Measurements from ENCODE around the gene SPPL3.

SPPL3 gene

DNA sequence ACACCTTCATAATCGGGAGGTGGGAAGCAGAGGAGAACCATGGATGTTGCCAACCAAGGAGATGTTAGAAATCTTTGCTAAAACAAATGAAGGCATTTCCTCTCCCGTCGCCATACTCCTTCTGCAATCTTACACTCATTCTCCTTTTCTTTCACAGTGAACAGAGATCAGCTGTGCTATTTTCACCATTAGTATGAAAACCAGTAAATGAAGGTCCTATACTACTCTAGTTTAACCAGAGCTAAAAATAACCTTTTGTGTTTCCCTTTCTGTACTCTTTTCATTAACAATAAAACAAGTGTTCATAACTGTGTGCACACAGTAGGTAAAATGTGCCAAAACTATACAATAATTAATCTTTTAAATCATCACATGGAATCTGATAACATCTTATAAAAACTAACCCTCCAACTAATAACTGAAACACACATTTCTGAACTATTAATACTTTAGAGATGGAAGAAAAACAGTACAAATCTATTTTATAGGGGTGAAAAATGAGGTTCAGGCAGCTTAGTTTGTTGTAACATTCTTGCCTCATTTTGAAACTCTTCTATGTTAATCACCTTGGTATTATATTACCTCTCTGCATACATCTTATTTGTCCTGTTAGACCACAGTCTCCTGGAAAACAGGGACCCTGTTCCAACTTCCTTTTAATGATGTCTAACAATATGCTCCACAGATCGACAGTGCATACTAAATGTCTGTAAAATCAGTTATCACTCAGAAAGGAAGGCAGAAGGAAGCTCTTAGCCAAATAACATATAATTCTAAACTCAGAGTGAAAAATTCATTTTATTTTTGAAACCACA is 69.5 kb downstream of the SPPL3 start:
- DNase-seq: no peak
- in situ Hi-C loops (cut with HindIII; ENCODE audit: low pct_ligation_motif_present, low pct_unique_long_range_greater_than_20kb, low sequenced_read_pairs): no loop called here

DNA sequence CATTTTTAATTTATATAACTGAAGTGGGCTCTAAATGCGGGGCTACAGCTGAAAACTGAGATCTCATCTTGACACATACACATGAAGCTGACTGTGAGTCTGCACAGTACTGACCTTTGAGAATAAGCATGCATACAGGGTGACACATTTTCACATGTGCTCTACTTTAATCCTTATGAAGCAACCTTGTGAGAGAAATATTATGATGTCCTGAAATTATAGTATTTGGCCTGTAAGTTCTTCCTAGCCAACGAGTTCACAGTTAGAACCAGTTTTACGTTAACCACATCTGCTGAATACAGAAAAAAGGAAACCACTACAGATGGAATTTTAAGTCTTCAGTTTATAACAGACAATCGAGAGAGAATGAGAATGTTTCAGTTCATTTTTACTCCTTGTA is 70.3 kb downstream of the SPPL3 start:
- no peak for DNase-seq
- in situ Hi-C loops (cut with HindIII; ENCODE audit: low pct_ligation_motif_present, low pct_unique_long_range_greater_than_20kb, low sequenced_read_pairs): no loop called here

DNA sequence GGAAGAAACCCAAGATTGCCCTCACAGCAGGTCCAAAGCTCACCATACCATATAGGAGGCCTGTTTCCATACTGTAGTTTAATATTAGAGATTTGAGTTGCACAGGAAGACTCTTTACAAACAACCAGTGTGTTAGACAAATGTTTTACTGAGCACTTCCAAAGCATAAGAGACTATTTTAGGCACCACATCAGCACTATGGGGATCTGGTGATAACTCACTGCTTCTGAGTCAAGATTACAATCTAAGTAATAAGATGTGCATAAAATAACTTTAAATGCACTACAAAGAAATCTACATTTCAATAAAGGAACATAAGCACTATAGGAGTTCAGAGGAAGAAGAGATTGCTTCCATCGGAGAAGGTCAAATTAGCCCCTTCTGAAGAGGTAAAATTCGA is 71.4 kb downstream of the SPPL3 start:
- in situ Hi-C loops (cut with HindIII; ENCODE audit: low pct_ligation_motif_present, low pct_unique_long_range_greater_than_20kb, low sequenced_read_pairs): no loop called here
- DNase-seq: no peak

DNA sequence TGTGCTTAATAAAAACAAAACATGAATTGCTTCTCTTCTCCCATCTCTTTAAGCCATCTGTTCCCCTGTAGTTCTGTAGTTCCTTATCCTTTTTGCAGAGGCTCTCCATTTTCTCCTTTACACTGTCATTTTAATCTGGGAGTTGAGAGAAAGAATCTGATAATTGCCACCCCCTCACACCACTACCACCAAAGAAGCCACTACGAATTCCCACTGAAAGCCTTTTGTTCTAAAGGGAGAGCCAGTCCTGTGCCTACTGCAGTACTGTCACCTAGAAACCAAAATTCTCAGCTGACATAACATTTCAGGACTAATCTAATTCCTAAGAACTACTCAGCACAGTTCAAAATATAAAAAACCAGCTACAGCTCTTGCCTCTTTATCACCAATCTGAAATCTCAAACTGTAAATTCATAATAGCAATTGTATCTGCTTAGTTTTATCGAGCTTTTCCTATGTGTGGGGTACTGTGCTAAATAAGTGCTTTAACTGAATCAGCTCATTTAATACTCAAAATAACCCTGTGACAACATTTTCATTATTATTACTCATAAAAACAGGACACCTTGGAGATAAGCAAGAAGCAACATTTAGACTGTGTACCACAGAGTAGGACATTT is 72.4 kb downstream of the SPPL3 start:
- in situ Hi-C loops (cut with HindIII; ENCODE audit: low pct_ligation_motif_present, low pct_unique_long_range_greater_than_20kb, low sequenced_read_pairs): no loop called here
- no peak for DNase-seq

DNA sequence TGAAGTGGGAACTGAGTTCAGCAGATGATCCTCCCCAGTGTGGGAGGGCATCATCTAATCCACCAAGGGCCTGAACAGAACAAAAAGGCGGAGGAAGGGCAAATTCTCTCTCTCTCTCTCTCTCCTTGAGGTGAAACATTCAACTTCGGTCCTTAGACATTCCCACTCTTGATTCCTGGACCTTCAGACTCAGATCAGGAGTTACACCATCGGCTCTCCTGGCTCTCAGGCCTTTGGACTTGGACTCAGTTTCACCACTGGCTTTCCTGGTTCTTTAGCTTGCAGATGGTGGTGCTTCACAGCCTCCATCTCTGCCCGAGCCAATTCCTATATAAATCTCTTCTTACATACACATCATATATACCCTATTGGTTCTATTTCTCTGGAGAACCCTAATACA is 73.2 kb downstream of the SPPL3 start:
- no peak for DNase-seq
- in situ Hi-C loops (cut with HindIII; ENCODE audit: low pct_ligation_motif_present, low pct_unique_long_range_greater_than_20kb, low sequenced_read_pairs): no loop called here

DNA sequence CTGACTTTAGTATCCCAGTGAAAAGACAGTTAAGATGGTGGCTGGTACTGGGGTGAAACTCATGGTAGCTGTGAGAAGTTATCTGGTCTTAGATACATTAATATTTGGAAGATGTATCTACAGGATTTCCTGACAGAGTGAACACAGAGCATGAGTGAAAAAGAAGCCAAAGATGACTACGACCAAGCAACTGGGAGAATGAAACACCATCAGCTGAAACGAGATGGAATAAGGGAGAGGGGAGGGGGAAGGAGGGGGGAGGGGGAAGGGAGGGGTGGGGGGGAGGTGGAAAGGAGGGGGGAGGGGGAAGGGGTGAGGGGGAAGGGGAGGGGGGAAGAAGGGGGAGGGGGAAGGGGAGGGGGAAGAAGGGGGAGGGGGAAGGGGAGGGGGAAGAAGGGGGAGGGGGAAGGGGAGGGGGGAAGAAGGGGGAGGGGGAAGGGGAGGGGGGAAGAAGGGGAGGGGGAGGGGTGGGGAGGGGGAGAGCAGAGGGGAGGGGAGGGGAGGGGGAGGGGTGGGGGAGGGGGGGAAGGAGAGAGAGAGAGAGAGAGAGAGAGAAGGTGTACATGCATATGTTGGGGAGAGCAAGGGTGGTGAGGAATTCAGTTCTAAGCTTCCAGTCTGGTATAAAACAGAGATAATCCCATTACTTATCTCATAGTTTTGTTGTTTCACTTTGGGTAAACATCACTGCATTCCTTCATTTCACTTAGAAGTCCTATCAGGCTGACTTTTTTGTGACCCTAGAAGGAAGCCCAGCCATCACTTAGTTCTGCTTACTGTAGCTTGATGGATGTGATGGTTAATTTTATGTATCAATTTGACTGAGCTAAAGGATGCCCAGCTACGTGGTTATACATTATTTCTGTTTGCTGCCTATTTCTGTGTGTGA is 73.9 kb downstream of the SPPL3 start:
- in situ Hi-C loops (cut with HindIII; ENCODE audit: low pct_ligation_motif_present, low pct_unique_long_range_greater_than_20kb, low sequenced_read_pairs): no loop called here
- no peak for DNase-seq

DNA sequence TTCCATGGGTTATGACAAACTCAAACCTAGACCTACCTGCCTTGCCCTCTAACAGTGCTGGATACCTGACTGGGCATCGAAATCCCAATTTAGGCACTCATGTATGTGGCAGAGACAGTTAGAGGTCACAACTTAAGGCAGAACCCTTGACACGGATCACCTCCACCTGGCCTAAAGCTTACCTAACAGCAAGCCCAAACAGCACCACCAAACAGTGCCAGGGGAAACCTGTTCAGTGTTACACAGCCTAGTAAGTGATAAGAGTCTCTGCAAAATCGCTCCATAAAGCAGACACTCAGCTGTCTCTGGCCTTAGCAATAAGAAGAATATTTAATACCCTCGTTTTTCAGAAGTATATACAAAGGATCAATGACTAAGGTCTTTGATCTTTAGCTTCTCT is 77.8 kb downstream of the SPPL3 start:
- in situ Hi-C loops (cut with HindIII; ENCODE audit: low pct_ligation_motif_present, low pct_unique_long_range_greater_than_20kb, low sequenced_read_pairs): no loop called here
- no peak for DNase-seq

DNA sequence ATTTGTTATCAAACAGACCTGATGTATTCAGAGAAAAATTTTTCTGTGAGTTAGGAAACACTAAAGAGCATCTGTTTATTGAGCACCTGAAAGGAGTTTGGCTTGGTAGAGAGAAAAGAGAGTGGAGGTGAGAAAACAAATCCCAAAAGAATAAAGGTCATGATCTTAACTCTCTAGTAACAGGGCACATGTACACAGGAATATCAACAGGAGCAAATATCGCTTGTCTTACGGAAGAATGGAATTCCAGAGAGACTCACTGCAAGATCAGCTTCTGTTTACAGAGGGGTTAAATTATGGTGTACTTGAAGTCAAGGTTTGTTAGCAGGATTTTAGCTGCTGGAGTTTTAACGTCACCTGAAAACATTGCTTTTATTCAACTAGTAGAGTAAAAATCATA is 78.8 kb downstream of the SPPL3 start:
- in situ Hi-C loops (cut with HindIII; ENCODE audit: low pct_ligation_motif_present, low pct_unique_long_range_greater_than_20kb, low sequenced_read_pairs): no loop called here
- no peak for DNase-seq

DNA sequence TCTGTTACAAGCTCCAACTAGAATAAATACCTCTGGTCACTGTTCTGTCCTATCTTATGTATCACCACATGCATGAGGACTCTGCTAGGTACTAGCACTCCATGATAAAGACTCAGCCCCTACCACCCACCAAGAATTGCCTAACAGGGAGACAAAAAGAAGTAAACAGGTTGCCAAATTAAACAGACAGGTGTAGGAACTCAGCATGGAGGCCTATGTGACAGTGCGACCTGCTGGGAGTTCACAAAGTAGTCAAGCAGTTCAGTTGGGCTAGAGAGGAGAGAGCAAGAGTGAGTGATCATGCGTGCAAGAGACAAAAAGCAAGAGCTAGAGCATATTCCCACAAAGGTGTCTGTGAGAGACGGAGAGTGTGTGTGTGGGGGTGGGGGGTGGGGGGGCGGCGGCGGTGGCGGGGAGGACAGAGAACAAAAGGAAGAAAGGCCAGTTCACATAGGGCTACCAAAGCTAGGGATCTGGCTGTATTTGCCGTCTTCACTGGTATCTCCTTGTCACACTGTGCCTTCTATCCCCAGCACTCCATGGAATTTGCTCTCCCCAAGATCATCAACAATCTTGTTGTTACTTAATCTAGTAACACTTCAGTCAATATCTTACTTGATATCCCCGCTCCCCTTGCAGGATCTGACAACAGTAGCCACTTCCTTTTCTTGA is 81.2 kb downstream of the SPPL3 start:
- DNase-seq: no peak
- in situ Hi-C loops (cut with HindIII; ENCODE audit: low pct_ligation_motif_present, low pct_unique_long_range_greater_than_20kb, low sequenced_read_pairs): no loop called here

DNA sequence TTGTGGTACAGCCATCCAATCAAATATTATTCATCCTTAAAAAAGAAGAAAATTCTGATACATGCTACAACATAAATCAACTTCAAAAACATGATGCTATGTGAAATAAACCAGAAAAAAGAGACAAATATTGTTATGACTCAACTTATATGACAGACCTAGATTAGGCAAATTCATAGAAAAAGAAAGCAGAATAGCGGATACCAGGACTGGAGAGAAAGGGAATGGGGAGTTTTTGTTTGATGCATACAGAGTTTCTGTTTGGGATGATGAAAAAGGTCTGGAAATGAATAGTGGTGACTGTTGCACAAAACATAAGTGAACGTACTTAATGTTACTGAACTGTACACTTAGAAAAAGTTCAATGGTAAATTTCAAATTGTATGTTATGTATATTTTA is 82.3 kb downstream of the SPPL3 start:
- DNase-seq: no peak
- in situ Hi-C loops (cut with HindIII; ENCODE audit: low pct_ligation_motif_present, low pct_unique_long_range_greater_than_20kb, low sequenced_read_pairs): no loop called here

DNA sequence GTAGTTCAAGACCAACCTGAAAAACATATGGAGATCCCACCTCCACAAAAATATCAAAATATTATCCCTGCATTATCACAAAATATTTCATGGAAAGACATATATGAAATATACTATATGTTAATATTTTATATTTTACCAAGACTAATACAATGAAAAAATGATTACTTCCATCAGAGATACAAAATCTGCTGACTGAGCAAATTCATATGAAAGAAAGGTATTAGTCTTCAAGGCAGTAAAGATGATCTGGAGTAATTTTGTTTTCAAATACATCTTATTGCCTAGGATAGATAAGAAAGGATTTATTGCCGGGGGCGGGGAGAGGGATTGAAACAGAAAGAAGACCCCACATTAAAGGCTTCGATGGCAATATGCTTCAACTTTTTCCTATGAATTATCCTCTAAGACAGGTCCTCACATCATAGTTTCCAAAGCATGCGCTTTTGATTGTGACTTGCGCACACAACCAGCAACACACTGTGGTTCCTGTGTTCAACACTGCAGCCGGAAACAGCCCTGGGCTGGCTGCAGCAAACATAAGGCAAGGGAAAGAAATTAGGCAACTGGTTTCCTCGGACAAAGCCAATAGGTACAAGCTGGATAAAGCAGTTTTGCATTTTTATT is 83.2 kb downstream of the SPPL3 start:
- in situ Hi-C loops (cut with HindIII; ENCODE audit: low pct_ligation_motif_present, low pct_unique_long_range_greater_than_20kb, low sequenced_read_pairs): no loop called here
- no peak for DNase-seq

DNA sequence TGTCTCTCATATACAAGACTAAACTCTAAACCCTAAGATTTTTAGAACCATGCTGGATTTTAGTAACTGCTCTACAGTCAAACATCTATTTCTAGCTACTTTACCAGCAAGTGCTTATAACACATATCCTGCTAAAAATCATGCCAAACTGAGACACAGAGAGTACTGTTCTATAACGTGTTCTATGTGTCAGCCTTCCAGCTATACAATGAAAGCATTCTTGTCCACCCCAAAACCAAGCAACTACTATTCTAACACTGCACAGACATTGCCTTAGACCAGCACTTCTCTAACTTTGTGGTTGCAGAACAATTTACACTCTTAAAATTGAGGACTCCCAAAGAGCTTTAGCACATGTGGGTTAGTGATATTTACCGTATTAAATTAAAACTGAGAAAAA is 85.7 kb downstream of the SPPL3 start:
- in situ Hi-C loops (cut with HindIII; ENCODE audit: low pct_ligation_motif_present, low pct_unique_long_range_greater_than_20kb, low sequenced_read_pairs): no loop called here
- DNase-seq: no peak

DNA sequence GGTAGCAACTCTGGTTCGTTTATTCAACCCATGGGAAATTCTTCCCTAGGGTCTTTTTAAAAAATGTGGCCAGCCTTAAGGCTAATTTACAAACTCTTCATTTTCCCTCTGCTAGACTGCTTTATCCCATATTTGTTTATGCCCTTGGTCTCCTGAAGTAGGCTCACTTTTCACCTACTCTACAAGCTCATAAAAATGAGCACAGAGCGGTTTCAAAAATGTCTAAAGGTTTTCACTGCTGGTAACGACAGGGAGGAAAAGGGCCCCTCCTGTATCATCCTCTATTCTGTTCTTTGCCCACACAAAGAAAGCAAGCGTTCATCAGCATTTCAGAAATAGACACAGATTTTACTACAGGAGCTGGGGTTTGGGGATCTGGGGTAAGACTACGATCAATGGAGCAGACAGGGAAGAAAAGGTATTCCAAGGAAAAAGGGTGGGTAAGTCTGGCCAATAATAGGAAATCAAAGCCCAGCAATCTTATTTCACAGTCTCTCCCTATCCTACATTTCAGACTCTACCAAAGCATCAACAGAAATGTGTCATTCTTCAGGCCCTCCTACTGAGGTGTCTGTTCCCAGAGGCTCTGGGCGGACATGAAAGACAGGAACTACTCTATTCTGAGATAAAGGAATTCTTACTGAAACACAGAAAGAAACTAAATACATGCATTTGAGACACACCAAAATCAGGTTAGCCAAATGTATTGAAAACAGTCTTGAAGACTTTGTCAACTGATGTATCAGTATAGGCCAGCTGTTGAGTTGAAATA is 86.4 kb downstream of the SPPL3 start:
- in situ Hi-C loops (cut with HindIII; ENCODE audit: low pct_ligation_motif_present, low pct_unique_long_range_greater_than_20kb, low sequenced_read_pairs): no loop called here
- DNase-seq: no peak

DNA sequence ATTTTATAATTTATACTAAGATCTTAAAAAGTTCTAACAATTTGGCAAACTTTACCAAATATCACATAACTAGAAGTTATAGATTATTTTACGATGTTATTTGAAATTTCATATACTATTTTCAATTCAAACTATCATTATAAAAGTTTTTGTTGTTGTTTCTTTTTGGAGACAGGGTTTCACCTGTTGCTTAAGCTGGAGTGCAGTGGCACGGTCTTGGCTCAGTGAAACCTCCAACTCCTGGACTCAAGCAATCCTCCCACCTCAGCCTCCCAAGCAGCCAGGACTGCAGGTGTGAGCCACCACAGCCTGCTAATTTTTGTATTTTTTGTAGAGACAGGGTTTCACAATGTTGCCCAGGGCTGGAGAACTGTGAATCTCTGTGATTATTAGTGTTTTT is 87.8 kb downstream of the SPPL3 start:
- in situ Hi-C loops (cut with HindIII; ENCODE audit: low pct_ligation_motif_present, low pct_unique_long_range_greater_than_20kb, low sequenced_read_pairs): no loop called here

DNA sequence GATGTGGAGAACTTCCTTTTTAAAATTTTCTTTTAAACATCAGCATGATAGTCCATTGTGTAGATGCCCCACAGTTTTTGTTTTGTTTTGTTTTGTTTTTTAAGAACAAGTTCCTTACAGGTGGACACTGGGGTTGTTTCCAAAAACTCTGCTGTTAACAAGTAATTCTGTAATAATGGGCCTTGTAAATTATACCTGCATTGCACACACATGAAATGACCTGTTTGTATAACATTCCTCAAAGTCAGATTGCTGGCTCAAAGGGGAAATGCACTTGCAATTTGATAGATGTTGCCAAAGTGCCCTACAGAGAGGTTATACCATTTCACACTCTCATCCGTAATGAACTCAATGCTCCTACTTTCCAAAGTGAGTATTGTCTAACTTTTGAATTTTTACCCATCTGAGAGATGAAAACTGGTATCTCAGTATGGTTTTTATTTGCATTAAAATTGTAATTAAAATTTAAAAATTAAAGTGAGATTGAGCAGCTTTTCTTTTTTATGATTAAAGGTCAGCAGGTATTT is 89.2 kb downstream of the SPPL3 start:
- no peak for DNase-seq
- in situ Hi-C loops (cut with HindIII; ENCODE audit: low pct_ligation_motif_present, low pct_unique_long_range_greater_than_20kb, low sequenced_read_pairs): no loop called here

More for the DNA sequence above, 87.8 kb downstream of the SPPL3 start:
- DNase-seq: no peak

DNA sequence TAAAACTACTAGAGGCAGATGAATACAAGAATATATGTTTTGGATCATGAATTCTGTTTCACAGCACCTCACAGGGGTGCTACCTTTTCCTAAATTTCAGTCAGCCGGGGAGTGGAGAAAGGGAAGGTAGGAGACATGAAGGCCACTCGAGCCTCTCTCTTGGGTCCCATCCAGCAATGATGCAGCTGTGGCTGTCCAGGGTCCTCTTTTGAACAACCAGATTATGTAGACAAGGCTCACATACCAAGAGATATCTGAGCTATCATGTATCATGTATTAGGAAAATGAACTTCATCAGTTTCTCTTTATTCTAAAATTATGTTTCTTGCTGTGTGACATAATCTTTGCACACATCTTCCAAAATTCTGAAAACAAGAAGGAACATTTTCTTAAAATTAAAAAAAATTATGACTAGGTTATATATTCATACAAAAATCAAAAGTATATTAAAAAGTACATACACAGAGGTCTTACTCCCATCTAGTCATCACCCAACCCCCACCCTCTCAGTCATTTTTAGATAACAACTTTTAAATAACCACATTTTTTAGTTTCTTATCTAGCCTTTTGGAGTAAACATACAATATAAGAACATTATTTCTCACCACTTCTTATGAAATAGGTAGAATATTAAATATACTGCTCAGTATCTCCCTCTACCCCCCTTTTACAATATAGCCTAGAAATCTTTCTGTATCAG is 89.8 kb downstream of the SPPL3 start:
- DNase-seq: no peak

DNA sequence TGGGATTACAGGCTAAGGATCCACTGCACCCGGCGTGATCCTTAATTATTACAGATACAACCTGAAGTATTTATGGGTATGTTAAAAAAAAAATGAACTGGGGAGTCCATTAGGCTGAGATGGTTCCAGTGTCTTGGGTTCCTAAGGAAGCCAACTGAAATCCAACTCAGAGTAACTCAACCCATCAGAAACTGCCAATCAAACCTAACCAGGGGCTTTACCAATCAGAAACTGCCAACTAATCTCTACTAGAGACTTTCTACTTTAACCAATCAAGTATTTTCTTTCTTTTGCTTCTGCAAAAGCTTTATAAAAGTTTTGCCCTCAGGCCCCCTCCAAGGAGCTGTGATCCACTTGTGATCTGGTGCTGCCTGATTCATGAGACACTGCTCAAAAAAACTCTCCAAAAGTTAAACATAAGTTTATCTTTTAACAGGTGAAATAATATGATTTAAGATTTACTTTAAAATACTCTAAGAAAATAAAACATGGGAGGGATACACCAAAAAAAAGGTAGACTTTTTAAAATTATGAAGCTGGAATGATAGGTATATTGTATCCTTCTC is 90.5 kb downstream of the SPPL3 start:
- in situ Hi-C loops (cut with HindIII; ENCODE audit: low pct_ligation_motif_present, low pct_unique_long_range_greater_than_20kb, low sequenced_read_pairs): no loop called here
- DNase-seq: no peak

More for the DNA sequence above, 89.8 kb downstream of the SPPL3 start:
- in situ Hi-C loops (cut with HindIII; ENCODE audit: low pct_ligation_motif_present, low pct_unique_long_range_greater_than_20kb, low sequenced_read_pairs): no loop called here
